BLaER1 (cell line): Measurements from ENCODE around the gene LAMC1.

Experiments
- H3K27ac ChIP-seq: shearing (Covaris generic); formaldehyde crosslinking; 2 replicates; pipeline ENCODE4 v1.8.1; 2022
- H3K27me3 ChIP-seq: shearing (Covaris generic); formaldehyde crosslinking; 2 replicates; pipeline ENCODE4 v1.8.1; 2022
- H3K36me3 ChIP-seq: shearing (Covaris generic); formaldehyde crosslinking; 2 replicates; pipeline ENCODE4 v1.8.1; 2022
- H3K4me1 ChIP-seq: shearing (Covaris generic); formaldehyde crosslinking; 2 replicates; pipeline ENCODE4 v1.8.1; 2022
- H3K4me2 ChIP-seq: shearing (Covaris generic); formaldehyde crosslinking; 2 replicates; pipeline ENCODE4 v1.8.1; 2022
- H3K4me3 ChIP-seq: shearing (Covaris generic); formaldehyde crosslinking; 2 replicates; pipeline ENCODE4 v1.8.1; 2022
- H3K9ac ChIP-seq: shearing (Covaris generic); formaldehyde crosslinking; 2 replicates; pipeline ENCODE4 v1.8.1; 2022
- H3K9me3 ChIP-seq: shearing (Covaris generic); formaldehyde crosslinking; 2 replicates; pipeline ENCODE4 v1.8.1; 2022
- H4K20me1 ChIP-seq: shearing (Covaris generic); formaldehyde crosslinking; 2 replicates; pipeline ENCODE4 v1.8.1; 2022
- Cebpa-rat ChIP-seq: shearing (Covaris generic); IDR thresholded peaks from 2 replicates; pipeline ENCODE4 v1.8.1; 2022

LAMC1 gene

GRCh38 chr1:183073320-183073719 lies 50.1 kb downstream of the LAMC1 start:
- Histone ChIP-seq H3K4me1 (peaks cover 80% of the 10 kb centered on the region), H3K9me3 (peaks cover 14% of the 10 kb centered on the region; the same call in 1 of the 2 replicates), H3K27me3 (no peaks in the 10 kb centered on the region), H3K4me2 (0 out of 2 replicates have a peak overlapping the region, but pooled peaks have one; percentile 92), H3K4me3 (no peak overlapping the region), H3K9ac (no peak overlapping the region), H3K27ac (no peak overlapping the region), H4K20me1 (peaks cover 48% of the 10 kb centered on the region), H3K36me3 (peaks cover 11% of the 10 kb centered on the region; the same call in 1 of the 2 replicates)
- TF ChIP-seq Cebpa-rat, result no peak

DNA sequence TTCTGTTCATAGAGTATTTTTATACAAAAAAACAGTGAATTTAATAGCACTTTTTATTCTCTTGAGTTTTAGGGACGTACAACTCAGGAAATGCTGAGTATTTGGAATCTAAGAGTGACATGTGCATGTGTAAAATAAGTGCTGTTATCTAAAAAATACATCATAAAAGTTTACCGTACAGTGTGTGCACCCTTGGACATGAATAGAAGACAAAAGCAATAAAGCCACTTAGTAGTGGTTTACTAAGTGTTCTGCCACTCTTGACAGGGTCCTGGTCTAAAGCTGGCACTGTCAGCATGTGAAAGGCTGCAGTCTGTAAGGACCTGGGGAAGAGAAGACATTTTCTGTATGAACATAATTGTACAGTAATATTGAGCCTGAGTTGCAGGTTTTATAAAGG lies 51.0 kb downstream of the LAMC1 start:
- Histone ChIP-seq H3K4me1 (peaks cover 79% of the 10 kb centered on the region), H4K20me1 (peaks cover 48% of the 10 kb centered on the region)
- no peak for TF ChIP-seq Cebpa-rat

GRCh38 chr1:183075861-183076260 lies 52.6 kb downstream of the LAMC1 start:
- H3K27me3 ChIP-seq, result no peaks in the 10 kb centered on the region
- H3K36me3 ChIP-seq, result peaks cover 11% of the 10 kb centered on the region; the same call in 1 of the 2 replicates
- no peak overlapping the region for H3K9ac ChIP-seq
- peaks cover 74% of the 10 kb centered on the region for H3K4me1 ChIP-seq
- H3K4me3 ChIP-seq, result no peak overlapping the region
- no peak for TF ChIP-seq Cebpa-rat
- H3K4me2 ChIP-seq, result peak overlapping the region; percentile 31; the same call in 1 of the 2 replicates
- H3K27ac ChIP-seq, result no peak overlapping the region
- peaks cover 43% of the 10 kb centered on the region for H4K20me1 ChIP-seq
- peaks cover 14% of the 10 kb centered on the region; the same call in 1 of the 2 replicates for H3K9me3 ChIP-seq

More for the DNA sequence above, 51.0 kb downstream of the LAMC1 start:
- Histone ChIP-seq H3K27ac (no peak overlapping the region), H3K27me3 (no peaks in the 10 kb centered on the region), H3K9me3 (peaks cover 14% of the 10 kb centered on the region; the same call in 1 of the 2 replicates), H3K4me3 (no peak overlapping the region), H3K9ac (no peak overlapping the region), H3K4me2 (no peak overlapping the region), H3K36me3 (peaks cover 11% of the 10 kb centered on the region; the same call in 1 of the 2 replicates)

GRCh38 chr1:183077097-183077496 lies 53.9 kb downstream of the LAMC1 start:
- H4K20me1 ChIP-seq, result peaks cover 42% of the 10 kb centered on the region
- H3K27ac ChIP-seq, result no peak overlapping the region
- H3K9ac ChIP-seq, result no peak overlapping the region
- peaks cover 14% of the 10 kb centered on the region; the same call in 1 of the 2 replicates for H3K9me3 ChIP-seq
- no peaks in the 10 kb centered on the region for H3K27me3 ChIP-seq
- peaks cover 62% of the 10 kb centered on the region for H3K4me1 ChIP-seq
- H3K4me2 ChIP-seq, result no peak overlapping the region
- H3K36me3 ChIP-seq, result peaks cover 15% of the 10 kb centered on the region; the same call in 1 of the 2 replicates
- H3K4me3 ChIP-seq, result no peak overlapping the region
- no peak for TF ChIP-seq Cebpa-rat

- no peak overlapping the region for H3K27ac ChIP-seq
- no peaks in the 10 kb centered on the region for H3K27me3 ChIP-seq
- peaks cover 6% of the 10 kb centered on the region; the same call in 1 of the 2 replicates for H3K9me3 ChIP-seq
- no peak overlapping the region for H3K4me2 ChIP-seq
- H4K20me1 ChIP-seq, result peaks cover 50% of the 10 kb centered on the region
- no peak overlapping the region for H3K9ac ChIP-seq
- TF ChIP-seq Cebpa-rat, result no peak
- H3K4me1 ChIP-seq, result peaks cover 36% of the 10 kb centered on the region
- no peak overlapping the region for H3K4me3 ChIP-seq
- peaks cover 12% of the 10 kb centered on the region; the same call in 1 of the 2 replicates for H3K36me3 ChIP-seq
Measured at GRCh38 chr1:183079712-183080388, 56.6 kb downstream of the LAMC1 start.

DNA sequence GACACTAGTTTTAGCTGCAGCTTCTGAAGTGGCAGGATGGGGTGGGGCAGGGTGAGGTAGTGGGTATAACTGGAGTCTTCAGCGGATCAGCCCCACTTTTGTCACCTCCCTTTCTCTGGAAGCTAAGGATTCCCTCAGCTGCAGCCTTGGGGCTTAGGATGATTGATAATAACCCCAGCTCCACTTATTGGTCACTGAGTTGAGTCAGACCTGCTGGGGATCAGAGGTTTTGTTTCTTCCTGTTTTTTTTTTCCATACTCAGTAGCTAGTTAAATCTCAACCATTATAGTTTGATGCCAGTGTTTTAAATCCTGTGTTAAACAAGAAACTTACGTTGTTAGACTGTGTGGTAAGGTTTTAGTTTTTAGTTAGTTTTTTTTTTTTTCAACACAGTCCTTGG lies 57.2 kb downstream of the LAMC1 start:
- H3K4me2 ChIP-seq, result no peak overlapping the region
- H4K20me1 ChIP-seq, result peaks cover 55% of the 10 kb centered on the region
- no peak overlapping the region for H3K4me3 ChIP-seq
- H3K36me3 ChIP-seq, result peaks cover 12% of the 10 kb centered on the region; the same call in 1 of the 2 replicates
- no peak overlapping the region for H3K9ac ChIP-seq
- no peak for TF ChIP-seq Cebpa-rat
- H3K4me1 ChIP-seq, result peaks cover 30% of the 10 kb centered on the region
- no peaks in the 10 kb centered on the region for H3K27me3 ChIP-seq
- H3K27ac ChIP-seq, result no peak overlapping the region
- peaks cover 6% of the 10 kb centered on the region; the same call in 1 of the 2 replicates for H3K9me3 ChIP-seq

- peaks cover 19% of the 10 kb centered on the region for H3K4me1 ChIP-seq
- TF ChIP-seq Cebpa-rat, result no peak
- H4K20me1 ChIP-seq, result peaks cover 57% of the 10 kb centered on the region
- no peak overlapping the region for H3K27ac ChIP-seq
- peaks cover 6% of the 10 kb centered on the region; the same call in 1 of the 2 replicates for H3K36me3 ChIP-seq
- no peak overlapping the region for H3K4me2 ChIP-seq
- H3K4me3 ChIP-seq, result no peak overlapping the region
- no peaks in the 10 kb centered on the region; the same call in 1 of the 2 replicates for H3K9me3 ChIP-seq
- H3K9ac ChIP-seq, result no peak overlapping the region
- no peaks in the 10 kb centered on the region for H3K27me3 ChIP-seq
Measured at GRCh38 chr1:183081402-183082120, 58.3 kb downstream of the LAMC1 start.

DNA sequence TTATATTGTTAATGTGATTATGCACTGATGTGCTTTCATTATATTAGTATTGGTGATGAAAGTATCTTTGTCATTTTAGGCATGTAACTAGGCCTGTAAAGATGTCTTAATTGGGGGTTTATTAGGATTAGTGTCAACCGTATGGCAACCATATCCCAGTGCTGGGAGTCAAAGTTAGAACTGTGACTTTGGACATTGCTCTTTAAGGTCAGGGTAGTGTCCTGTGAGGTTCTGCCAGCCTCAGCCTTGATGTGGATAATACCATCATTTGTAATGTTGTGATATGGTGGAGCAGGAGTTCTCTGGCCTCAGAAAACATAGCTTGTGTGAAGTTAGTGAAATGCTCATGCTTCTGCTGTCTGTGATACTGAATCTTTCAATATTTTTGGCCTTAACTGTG lies 59.4 kb downstream of the LAMC1 start:
- no peak overlapping the region for H3K27ac ChIP-seq
- peaks cover 3% of the 10 kb centered on the region; the same call in 1 of the 2 replicates for H3K36me3 ChIP-seq
- no peak overlapping the region for H3K4me2 ChIP-seq
- peaks cover 19% of the 10 kb centered on the region for H3K4me1 ChIP-seq
- H3K4me3 ChIP-seq, result no peak overlapping the region
- no peak for TF ChIP-seq Cebpa-rat
- peaks cover 63% of the 10 kb centered on the region for H4K20me1 ChIP-seq
- H3K27me3 ChIP-seq, result no peaks in the 10 kb centered on the region
- no peak overlapping the region for H3K9ac ChIP-seq
- no peaks in the 10 kb centered on the region; the same call in 1 of the 2 replicates for H3K9me3 ChIP-seq

DNA sequence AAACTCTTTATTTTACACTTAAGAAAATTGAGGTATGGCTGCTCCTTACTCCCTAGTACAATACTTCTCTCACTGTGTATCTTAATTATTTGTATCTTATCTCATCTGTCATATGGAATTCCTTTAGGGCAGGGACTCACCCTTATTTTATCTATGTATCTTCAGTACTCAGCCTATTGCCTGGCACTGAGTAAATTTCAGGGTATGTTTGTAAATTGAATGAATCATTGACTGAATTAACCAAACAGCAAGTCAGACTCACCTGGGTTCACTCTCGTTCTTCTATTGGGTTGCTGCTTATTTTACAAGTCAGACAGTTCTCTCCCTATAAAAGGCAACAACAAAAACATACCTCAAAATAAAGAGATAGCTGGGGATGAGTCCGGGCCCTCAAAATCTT lies 63.8 kb downstream of the LAMC1 start:
- no peak overlapping the region for H3K4me2 ChIP-seq
- no peaks in the 10 kb centered on the region for H3K27me3 ChIP-seq
- H3K9ac ChIP-seq, result no peak overlapping the region
- TF ChIP-seq Cebpa-rat, result no peak
- H3K36me3 ChIP-seq, result 0 out of 2 replicates have a peak, but pooled peaks cover 3% of the 10 kb centered on the region
- H4K20me1 ChIP-seq, result peaks cover 77% of the 10 kb centered on the region
- no peak overlapping the region for H3K4me3 ChIP-seq
- no peaks in the 10 kb centered on the region for H3K9me3 ChIP-seq
- H3K4me1 ChIP-seq, result peaks cover 20% of the 10 kb centered on the region
- H3K27ac ChIP-seq, result no peak overlapping the region
